ENCODE data around the gene FMN2.

FMN2 gene

DNA sequence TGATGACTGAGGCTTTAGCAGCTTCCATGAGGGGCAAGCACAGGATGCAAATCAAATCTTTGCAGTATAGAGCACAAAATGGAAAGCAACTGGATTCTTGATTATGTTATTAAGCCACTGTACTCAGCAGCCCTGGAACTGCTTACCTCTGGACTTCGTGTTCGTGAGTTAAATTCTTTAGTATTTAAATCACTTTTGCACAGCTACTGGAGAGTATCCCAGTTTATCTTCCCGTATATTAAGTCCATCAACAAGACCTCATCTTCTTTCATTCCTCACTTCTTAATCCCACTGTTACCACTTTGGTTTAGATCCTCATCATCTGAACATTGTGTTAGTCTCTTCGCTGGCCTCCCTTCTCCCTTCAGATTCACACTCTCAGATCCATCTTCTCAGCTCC lies 411.4 kb downstream of the FMN2 start:
- DNase-seq = no peak

DNA sequence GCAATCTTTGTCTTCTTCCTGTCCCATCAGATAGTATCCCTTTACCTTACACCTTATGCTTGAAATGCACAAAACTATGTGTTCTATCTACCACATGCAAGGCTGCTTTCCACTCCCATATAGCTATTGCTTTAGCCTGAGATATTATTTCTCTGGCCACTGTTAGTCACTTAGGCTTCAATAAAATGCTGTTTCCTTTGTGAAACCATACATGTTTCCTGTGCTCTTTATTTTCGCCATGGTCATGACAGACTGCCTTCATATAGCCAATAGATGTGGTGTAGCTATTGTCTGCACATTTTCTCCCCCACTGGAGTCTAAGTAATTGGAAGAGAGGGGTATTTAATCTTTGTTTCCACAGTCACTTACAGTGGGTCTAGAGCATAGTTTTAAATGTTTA lies 411.9 kb downstream of the FMN2 start:
- DNase-seq = no peak

DNA sequence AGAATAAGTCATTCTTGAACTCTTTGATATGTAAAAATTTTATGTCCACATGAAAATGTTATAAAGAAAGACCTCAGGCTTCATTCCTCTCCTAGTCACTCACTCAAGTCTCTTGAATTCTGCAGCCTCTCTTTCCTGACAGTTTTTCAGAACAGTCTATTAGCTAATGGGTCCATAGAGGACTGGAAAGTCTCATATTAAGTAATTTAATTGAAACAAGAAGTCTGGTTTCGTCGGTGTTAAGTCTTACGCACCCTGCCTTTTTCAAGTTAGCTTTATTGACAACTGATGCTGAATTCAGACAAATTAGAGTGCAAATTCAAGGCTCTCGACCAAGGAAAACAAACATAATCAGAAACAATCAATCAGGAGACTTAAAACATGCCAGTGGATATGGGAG lies 414.5 kb downstream of the FMN2 start:
- no peak for DNase-seq

DNA sequence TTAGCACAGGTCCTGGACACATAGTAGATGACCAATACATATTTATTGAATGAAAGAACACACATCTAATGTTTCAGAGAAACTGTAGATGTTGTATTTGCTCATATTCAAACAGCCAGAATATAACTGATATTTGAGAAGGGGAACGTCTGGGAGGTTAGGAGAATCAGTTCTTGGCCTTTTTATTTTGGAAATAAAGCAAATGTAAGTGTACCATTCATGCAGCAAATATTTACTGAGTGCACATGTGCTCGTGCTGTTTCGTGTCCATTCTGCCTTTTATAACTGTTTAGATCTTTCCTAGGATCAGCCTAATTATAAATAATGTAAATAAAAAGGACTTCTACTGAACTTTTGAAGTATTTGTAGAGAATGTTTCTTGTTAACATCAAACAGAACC lies 416.5 kb downstream of the FMN2 start:
- no peak for DNase-seq

DNA sequence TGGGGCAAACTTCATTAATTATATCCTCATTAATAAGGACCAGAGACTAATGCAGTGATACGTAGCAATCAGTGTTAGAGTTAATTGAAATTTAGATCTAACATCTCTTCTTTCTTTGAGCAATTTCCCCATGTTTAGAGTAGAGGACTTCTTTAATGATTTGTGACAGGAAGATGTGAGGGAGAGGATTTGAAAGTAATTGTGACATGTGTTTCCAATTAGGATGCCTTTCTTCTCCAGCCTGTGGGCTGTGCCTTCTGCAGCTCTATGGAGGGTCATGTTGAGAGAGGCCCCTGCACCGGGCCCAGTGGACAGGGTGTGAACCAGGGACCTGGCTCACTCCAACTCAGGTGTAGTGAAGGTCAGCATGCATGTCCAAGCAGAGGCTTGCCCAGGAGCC lies 417.3 kb downstream of the FMN2 start:
- no peak for DNase-seq

DNA sequence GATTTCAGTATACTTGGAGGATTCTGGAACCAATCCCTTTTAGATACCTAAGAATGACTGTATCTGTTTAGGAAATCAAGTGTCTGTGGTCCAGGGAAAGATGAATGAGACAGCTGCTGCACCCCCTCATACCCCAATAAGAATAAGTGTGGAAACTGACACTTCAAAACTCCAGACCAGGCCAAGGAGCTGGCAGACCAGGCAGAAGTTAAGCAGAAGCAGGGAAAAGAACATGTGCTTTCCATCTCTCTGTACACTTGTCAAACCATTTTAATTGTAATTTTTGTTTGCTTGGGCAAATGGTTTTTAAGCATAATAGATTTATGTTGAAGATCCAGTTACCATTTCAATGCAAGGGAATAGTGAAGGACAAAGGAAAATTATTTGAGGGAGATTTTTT lies 420.1 kb downstream of the FMN2 start:
- DNase-seq = no peak

DNA sequence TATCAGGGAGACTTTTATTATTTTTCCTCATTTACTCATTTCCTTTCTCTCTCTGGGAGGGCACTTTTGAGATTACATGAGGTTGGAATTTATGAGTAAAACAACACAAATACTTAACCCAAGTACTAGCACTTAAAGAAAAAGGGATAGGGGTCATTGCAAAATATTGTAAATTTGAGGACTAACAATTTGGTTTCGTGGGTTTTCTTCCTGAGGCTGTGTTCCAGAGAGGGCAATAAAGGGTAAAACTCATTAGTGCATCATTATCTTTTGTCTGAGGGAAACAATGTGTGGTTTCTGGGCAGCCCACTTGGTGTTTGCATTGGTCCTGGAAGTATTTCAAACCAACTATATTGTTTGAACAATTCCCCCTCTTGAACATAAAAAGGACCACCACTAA lies 423.8 kb downstream of the FMN2 start:
- no peak for DNase-seq

DNA sequence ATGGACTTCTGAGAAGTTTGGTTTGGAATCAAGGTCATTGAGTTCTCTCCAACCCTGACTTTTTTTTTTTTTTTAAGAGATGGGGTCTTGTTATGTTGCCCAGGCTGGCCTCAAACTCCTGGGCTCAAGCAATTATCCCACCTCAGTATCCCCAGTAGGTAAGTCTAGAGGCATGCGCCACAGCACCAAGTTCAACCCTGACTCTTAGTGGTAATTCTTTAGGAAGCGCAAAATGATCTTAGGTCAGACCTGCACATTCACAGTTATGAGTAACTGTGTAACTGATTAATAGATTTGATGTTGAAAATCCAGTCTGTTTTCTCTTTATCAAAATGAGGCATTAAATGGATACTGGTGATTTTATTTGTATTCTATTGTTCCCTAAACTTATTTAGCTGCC lies 424.4 kb downstream of the FMN2 start:
- no peak for DNase-seq

DNA sequence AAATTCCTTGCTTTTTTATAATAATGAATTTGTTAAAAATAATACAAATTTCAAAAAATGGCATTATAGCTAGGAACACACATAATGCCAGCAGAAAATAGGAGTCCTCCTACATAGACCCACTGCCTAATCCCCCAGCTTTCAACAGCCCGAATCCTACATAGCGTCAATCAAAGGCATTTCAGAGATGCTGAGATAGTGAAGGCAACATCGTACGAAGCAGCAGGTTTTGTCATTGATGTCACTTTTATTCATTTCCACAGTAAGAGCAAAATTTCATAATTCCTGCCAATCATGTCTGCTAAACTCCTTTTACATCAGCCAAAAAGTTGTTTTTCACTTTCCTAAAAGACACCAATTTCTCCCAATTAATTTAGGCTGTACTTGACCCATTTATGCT lies 426.2 kb downstream of the FMN2 start:
- no peak for DNase-seq

DNA sequence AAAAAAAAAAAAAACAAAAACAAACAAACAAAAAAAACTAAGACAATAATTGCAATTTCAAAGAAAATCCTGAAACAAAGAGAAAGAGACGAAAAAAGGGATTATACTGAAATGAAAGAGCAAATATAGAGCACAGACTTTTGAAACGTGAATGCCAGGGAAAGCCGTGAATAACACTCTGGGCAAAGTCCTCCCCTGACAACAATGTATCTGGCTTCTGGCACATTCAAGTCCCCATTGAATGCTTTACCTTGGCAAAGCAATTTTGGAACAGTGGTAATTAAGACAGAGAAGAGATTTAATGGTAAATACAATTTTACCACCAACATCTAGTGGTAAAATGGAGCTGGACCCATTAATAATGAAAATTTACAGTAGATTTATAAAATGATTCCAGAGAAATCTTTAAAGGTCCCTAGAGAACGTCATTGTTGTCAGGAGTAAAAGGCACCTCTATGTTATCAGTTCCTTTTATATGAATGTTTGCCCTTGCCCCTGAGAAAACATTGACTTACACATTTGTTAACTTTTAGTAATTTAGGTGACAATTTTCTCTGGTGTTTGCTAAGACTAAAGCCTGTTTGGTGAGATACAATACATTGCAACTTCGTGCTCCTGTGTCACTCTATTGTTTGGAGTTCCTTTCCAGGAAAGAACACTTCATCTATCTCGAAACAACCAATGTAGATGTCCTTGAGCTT lies 430.6 kb downstream of the FMN2 start:
- no peak for DNase-seq

DNA sequence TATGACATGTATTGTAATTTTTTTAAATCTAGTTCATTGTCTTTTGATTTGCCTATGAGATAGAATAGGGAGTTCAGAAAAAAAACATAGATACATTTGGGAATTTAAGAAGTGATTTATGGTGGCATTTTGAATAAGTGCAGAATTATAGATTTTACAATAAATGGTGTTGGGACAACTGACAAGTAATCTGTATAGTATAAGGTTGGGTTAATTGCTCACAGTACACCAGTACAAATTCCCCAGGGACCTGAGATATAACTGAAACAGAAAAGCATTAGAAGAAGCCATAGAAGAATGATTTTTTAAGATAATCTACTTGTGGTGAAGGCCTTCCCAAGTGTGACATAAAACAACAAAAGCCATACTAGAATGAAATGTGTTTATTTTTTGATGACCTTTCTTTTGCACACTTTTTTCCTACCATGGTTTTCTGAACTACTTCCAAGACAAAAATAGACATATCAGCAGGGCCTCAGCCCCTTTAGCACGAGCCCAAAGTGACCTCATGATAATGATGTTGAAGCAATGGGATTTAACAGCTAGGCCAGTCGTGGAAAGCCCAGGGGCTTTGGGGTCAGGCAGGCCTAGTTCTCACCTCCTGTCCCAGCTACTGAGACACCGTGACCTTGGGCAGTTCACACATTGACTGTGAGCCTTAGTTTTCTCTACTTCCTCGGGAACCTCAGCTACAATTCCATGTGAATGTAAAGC lies 432.8 kb downstream of the FMN2 start:
- no peak for DNase-seq

Data from NCI-H524 treated with DMSO at 0.1 percent for 48 hours (cell line).